HL-60 (cell line): ENCODE data around the gene TRDMT1.

Experiments used
- CTCF ChIP-seq: IDR thresholded peaks from one replicate; pipeline ENCODE4 v1.5.1; 2011; ENCODE audit warnings: low read length, control low read depth, inconsistent platforms; ENCODE audit not compliant: insufficient read depth
- POLR2AphosphoS5 ChIP-seq: IDR thresholded peaks from 2 replicates; pipeline ENCODE4 v1.6.1; 2012; ENCODE audit warnings: low read depth
- REST ChIP-seq: IDR thresholded peaks from 2 replicates; pipeline ENCODE4 v1.6.1; 2012; ENCODE audit warnings: low read depth; ENCODE audit not compliant: insufficient replicate concordance

GRCh38 chr10:17208476-17208875, 7.0 kb upstream of the TRDMT1 start:
- TF ChIP-seq CTCF (no peak), REST (no peak), POLR2AphosphoS5 (no peak)
